Activated naive CD8-positive, alpha-beta T cell (primary cell): ENCODE measurements around the gene CDH4.

Experiments
- H3K27ac Mint-ChIP-seq: one replicate; pipeline ENCODE4 v1.8.0; 2021; ENCODE audit warnings: mixed read lengths
- H3K27me3 Mint-ChIP-seq: one replicate; pipeline ENCODE4 v1.8.0; 2021; ENCODE audit warnings: mixed read lengths
- H3K36me3 Mint-ChIP-seq: one replicate; pipeline ENCODE4 v1.8.0; 2021; ENCODE audit warnings: mixed read lengths
- H3K4me1 Mint-ChIP-seq: one replicate; pipeline ENCODE4 v1.8.0; 2021; ENCODE audit warnings: low read depth, mixed read lengths
- H3K4me3 Mint-ChIP-seq: one replicate; pipeline ENCODE4 v1.8.0; 2021; ENCODE audit warnings: mild to moderate bottlenecking, mixed read lengths
- H3K9me3 Mint-ChIP-seq: one replicate; pipeline ENCODE4 v1.8.0; 2021; ENCODE audit warnings: low read depth, mixed read lengths

CDH4 gene

GRCh38 chr20:61674121-61674520 is 422.1 kb downstream of the CDH4 start:
- Mint-ChIP-seq H3K27me3 (peaks cover 3% of the 10 kb centered on the region), H3K27ac (no peak overlapping the region), H3K9me3 (no peaks in the 10 kb centered on the region), H3K4me3 (no peak overlapping the region), H3K4me1 (no peaks in the 10 kb centered on the region), H3K36me3 (no peaks in the 10 kb centered on the region)

DNA sequence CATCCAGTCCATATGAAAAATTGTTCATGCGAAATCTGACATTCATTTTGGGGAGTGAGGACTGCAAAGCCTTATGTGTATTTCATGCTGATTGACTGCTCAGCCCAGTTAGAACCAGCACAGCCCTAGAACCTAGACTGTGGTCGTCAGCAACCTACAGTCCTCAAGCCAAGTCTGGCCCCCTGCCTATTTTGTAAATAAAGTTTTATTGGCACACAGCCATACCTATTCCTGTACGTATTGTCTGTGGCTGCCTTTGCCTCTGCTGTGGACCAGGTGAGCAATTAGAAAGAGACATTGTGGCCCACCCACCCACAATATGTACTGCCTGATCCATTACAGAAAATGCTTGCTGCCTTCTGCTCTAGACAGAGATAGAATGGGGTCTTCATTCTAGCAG is 422.6 kb downstream of the CDH4 start:
- Mint-ChIP-seq H3K4me1 (no peaks in the 10 kb centered on the region), H3K36me3 (no peaks in the 10 kb centered on the region), H3K27me3 (peaks cover 3% of the 10 kb centered on the region), H3K9me3 (no peaks in the 10 kb centered on the region), H3K27ac (no peak overlapping the region), H3K4me3 (no peak overlapping the region)

GRCh38 chr20:61677928-61678327 is 425.9 kb downstream of the CDH4 start:
- Mint-ChIP-seq H3K9me3 (no peaks in the 10 kb centered on the region), H3K4me3 (no peak overlapping the region), H3K27me3 (peaks cover 2% of the 10 kb centered on the region), H3K36me3 (no peaks in the 10 kb centered on the region), H3K4me1 (no peaks in the 10 kb centered on the region), H3K27ac (no peak overlapping the region)

DNA sequence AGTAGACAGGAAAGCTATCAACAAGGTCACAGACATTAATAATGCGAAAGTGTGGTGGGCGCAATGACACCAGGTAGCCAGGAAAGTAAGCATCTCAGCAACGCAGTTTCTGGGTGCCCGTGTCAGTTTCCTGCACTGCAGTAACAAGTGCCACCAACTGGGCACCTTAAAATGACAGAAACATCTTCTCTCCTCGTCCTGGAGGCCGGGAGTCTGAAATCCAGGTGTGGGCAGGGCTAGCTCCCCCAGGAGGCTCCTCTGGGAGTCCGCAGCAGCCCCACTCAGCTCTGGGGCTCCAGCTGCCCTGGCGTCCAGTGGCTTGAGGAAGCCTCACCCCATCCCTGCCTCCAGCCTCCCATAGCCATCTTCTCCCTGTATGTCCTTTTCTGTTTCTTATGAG is 426.4 kb downstream of the CDH4 start:
- H3K4me3 Mint-ChIP-seq, result no peak overlapping the region
- H3K36me3 Mint-ChIP-seq, result no peaks in the 10 kb centered on the region
- H3K4me1 Mint-ChIP-seq, result no peaks in the 10 kb centered on the region
- no peaks in the 10 kb centered on the region for H3K9me3 Mint-ChIP-seq
- no peak overlapping the region for H3K27ac Mint-ChIP-seq
- peaks cover 2% of the 10 kb centered on the region for H3K27me3 Mint-ChIP-seq

DNA sequence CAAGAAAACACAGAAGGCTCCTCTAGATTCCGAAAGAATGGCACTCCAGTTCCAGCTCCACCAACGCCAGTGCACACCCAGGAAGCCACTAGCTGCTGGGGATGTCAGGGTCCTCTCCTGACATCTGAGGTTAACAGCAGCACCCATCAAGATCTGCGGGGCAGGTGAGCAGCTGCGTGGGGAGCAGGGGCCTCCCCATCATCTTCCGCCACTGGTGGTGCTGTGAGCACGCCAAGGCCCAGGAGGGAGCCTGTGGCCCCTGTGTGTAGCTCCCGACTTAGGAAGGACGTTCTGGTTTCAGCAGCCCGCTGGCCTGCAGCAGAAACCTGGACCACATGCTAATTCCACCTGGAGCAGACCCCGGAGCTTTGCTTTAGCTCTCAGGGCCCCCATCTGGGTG is 427.4 kb downstream of the CDH4 start:
- Mint-ChIP-seq H3K4me1 (no peaks in the 10 kb centered on the region), H3K4me3 (no peak overlapping the region), H3K27ac (no peak overlapping the region), H3K9me3 (no peaks in the 10 kb centered on the region), H3K36me3 (no peaks in the 10 kb centered on the region), H3K27me3 (peaks cover 2% of the 10 kb centered on the region)

GRCh38 chr20:61680096-61680495 is 428.0 kb downstream of the CDH4 start:
- no peaks in the 10 kb centered on the region for H3K36me3 Mint-ChIP-seq
- no peaks in the 10 kb centered on the region for H3K9me3 Mint-ChIP-seq
- H3K27ac Mint-ChIP-seq, result no peak overlapping the region
- no peaks in the 10 kb centered on the region for H3K4me1 Mint-ChIP-seq
- H3K4me3 Mint-ChIP-seq, result no peak overlapping the region
- no peaks in the 10 kb centered on the region for H3K27me3 Mint-ChIP-seq

- no peaks in the 10 kb centered on the region for H3K9me3 Mint-ChIP-seq
These were observed 430.3 kb downstream of the CDH4 start for GRCh38 chr20:61682114-61682995.

GRCh38 chr20:61682996-61683681 is 431.1 kb downstream of the CDH4 start:
- H3K4me3 Mint-ChIP-seq, result no peak overlapping the region
- no peaks in the 10 kb centered on the region for H3K36me3 Mint-ChIP-seq
- H3K27me3 Mint-ChIP-seq, result no peaks in the 10 kb centered on the region
- H3K4me1 Mint-ChIP-seq, result no peaks in the 10 kb centered on the region
- H3K27ac Mint-ChIP-seq, result no peak overlapping the region
- H3K9me3 Mint-ChIP-seq, result no peaks in the 10 kb centered on the region

More at GRCh38 chr20:61682114-61682995, 430.3 kb downstream of the CDH4 start:
- Mint-ChIP-seq H3K36me3 (no peaks in the 10 kb centered on the region), H3K27ac (no peak overlapping the region), H3K27me3 (no peaks in the 10 kb centered on the region), H3K4me1 (no peaks in the 10 kb centered on the region), H3K4me3 (no peak overlapping the region)

DNA sequence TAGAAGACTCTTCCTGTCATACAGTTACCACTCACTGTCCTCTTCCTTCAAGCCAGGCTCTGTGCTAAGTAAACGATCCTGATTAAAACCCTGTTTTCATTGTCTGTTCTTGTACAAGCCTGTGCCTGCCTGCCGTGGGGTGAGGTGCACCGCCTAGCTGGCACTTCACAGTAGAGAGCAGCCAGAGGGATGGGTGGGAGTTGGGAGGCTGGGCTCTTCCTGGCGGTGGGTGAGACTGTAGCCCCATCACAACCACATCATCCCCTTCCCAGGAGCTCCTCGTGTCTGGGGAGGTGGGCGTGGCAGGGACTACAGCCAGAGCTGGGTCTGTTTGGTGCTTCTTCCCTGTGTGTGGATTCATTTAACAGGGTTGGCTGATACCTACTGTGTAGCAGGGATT is 431.7 kb downstream of the CDH4 start:
- Mint-ChIP-seq H3K27ac (no peak overlapping the region), H3K4me1 (no peaks in the 10 kb centered on the region), H3K36me3 (no peaks in the 10 kb centered on the region), H3K27me3 (no peaks in the 10 kb centered on the region), H3K4me3 (no peak overlapping the region), H3K9me3 (no peaks in the 10 kb centered on the region)

DNA sequence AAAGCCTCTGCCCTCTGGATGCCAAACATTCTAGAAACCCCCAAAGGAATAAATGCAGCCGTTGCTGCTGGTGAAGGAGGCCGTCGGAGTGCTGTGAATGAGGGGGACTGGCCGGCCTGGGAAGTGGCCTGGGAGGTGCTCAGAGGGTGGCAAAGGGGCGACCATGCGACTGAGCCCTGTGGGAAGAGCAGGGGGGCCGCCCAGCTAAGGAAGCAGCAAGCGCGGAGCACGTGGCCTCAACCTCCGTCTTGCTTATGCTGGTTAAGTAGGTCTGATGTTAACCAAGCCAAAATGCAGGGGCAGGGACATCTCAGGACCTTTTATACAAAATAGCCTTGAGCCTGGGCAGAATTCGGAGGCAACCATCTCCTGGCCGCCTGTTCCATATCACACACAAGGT is 432.1 kb downstream of the CDH4 start:
- no peaks in the 10 kb centered on the region for H3K27me3 Mint-ChIP-seq
- H3K9me3 Mint-ChIP-seq, result no peaks in the 10 kb centered on the region
- H3K4me1 Mint-ChIP-seq, result no peaks in the 10 kb centered on the region
- no peaks in the 10 kb centered on the region for H3K36me3 Mint-ChIP-seq
- no peak overlapping the region for H3K4me3 Mint-ChIP-seq
- no peak overlapping the region for H3K27ac Mint-ChIP-seq

- Mint-ChIP-seq H3K4me1 (no peaks in the 10 kb centered on the region), H3K36me3 (no peaks in the 10 kb centered on the region), H3K9me3 (no peaks in the 10 kb centered on the region), H3K27ac (no peak overlapping the region), H3K27me3 (no peaks in the 10 kb centered on the region), H3K4me3 (no peak overlapping the region)
These were observed 432.6 kb downstream of the CDH4 start for GRCh38 chr20:61684583-61685235.

DNA sequence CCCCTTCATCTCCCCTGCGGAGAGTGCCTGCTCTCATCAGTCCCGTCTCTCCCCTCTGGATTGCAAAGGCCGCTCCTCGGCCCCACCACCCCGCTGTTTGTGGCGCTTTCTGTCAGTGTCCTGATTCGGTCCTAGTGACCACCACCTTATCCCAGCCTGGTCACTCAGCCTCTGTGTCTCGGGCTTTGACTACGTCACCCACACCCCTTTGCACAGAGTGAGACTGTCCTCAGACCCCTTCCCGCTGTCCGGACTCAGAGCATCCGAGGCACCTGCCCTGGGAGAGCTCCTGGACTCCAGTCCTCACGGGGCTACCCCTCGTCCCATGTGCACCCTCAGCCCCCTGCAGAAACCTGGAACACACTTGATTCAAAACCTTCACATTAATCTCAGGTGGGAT is 433.4 kb downstream of the CDH4 start:
- Mint-ChIP-seq H3K27ac (no peak overlapping the region), H3K4me1 (no peaks in the 10 kb centered on the region), H3K4me3 (no peak overlapping the region), H3K9me3 (no peaks in the 10 kb centered on the region), H3K36me3 (no peaks in the 10 kb centered on the region), H3K27me3 (no peaks in the 10 kb centered on the region)

- H3K27me3 Mint-ChIP-seq, result no peaks in the 10 kb centered on the region
- H3K27ac Mint-ChIP-seq, result no peak overlapping the region
- H3K9me3 Mint-ChIP-seq, result no peaks in the 10 kb centered on the region
- H3K4me3 Mint-ChIP-seq, result no peak overlapping the region
- H3K4me1 Mint-ChIP-seq, result no peaks in the 10 kb centered on the region
- H3K36me3 Mint-ChIP-seq, result no peaks in the 10 kb centered on the region
These were observed 434.2 kb downstream of the CDH4 start for GRCh38 chr20:61686051-61686936.

DNA sequence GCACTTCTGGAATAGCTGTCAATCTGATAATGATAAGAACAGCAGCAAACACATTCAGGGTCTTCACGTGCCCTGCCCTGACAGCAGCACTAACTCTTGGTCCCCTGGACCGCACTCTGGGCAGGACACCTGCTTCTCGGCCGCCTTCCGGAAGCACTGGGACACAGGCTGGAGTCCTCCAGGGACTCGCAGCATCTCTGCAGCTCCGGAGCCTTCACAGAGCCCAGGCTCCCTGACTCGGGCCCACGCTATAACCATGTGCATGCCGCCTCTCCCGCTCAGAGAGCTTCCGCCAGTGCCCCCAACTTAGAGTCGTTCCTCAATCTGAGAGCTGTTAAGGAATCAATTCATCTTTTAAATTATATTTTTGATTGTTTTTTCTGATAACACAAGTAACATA is 436.4 kb downstream of the CDH4 start:
- Mint-ChIP-seq H3K36me3 (no peaks in the 10 kb centered on the region), H3K27me3 (no peaks in the 10 kb centered on the region), H3K27ac (no peak overlapping the region), H3K4me3 (no peak overlapping the region), H3K9me3 (no peaks in the 10 kb centered on the region), H3K4me1 (no peaks in the 10 kb centered on the region)
